Fibroblast of villous mesenchyme (primary cell): ENCODE results near the gene CTTNBP2NL. TPM values are rescaled to one million over a fixed set of nuclear protein-coding genes. Genes with fewer than 3 reads are reported as not detected.

Experiments
- DNase-seq: peaks from one replicate; pipeline ENCODE4 v3.0.0-alpha.2; 2010; ENCODE audit warnings: low read depth
- H3K4me3 ChIP-seq: 2 replicates; pipeline ENCODE4 v1.5.1; 2011; ENCODE audit warnings: low read depth, mild to moderate bottlenecking, low read length
- CTCF ChIP-seq: IDR thresholded peaks from 2 replicates; pipeline ENCODE4 v1.5.1; 2012; ENCODE audit warnings: low read depth, mild to moderate bottlenecking, low read length; ENCODE audit not compliant: insufficient read depth
- small RNA-seq: library from RNA; depleted of rRNA; stranded (forward); fragments of <200 nt; gene quantifications from one replicate; pipeline ENCODE3, GENCODE V24; 2012
- total RNA-seq: library from RNA; depleted of rRNA; stranded (reverse); fragments of >200 nt; gene quantifications from 2 replicates; pipeline ENCODE4 v1.2.3, GENCODE V29; 2012

Gene CTTNBP2NL
- total RNA-seq, 1 donor = 30.2 TPM

DNA sequence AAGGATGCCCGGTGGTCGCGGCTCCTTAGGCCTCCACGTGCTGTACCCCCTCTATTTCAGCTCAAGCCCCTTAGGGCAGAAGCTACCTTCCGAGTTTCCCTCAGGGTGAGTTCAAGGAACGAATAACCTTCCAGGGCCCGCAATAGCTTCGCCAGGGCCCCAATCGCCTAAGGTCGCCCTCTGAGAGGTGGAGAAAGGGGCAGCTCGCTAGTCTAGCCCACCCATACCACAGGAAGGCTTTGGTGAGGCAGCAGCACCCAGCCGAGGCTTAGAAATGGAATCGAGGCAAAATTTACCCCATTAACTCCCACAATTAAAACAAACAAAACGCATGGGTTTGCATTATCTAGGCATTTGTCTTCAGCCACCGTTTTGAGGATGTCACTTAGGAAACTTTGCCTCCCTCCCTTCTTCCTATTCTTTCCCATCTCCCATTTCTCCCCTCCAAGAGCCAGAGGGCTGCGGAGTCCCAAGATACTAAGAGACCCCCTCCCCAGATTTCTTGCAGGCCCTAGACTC, 113.7 kb downstream of the CTTNBP2NL start:
- DNase-seq = no peak
- TF ChIP-seq CTCF = no peak
- peak overlapping the region; percentile 66 for H3K4me3 ChIP-seq

DNA sequence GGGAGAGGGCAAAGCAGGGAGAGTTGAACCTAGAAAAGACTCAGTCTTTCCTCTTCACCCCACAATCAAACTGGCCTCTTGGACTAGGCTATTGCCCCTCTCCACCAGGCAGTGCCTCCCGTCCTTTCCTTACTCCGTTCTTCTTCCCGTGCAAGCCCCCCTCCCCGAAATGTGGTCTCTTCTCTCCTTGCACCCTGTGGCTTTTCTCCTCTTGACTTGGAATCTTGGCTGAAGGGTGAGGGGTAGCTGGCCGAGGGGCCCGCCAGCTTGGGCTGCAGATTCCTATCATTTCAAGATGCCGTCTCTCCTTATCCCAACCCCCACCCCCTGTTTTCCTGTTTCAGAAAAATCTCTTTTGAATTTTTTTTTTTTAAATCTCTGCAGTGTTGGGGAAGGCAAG, 114.3 kb downstream of the CTTNBP2NL start:
- peak overlapping the region; percentile 66 for H3K4me3 ChIP-seq
- DNase-seq = no peak
- no peak for TF ChIP-seq CTCF

Small RNAs within 50 kb of the gene (small RNA-seq; reads per million reads assigned to genes)
- not detected for gene RF01210

Other genes with a start within 250 kb of the CTTNBP2NL start
- 2.6 TPM in 2 replicates for gene WNT2B, start 112.8 kb downstream of the CTTNBP2NL start, total RNA-seq
- 17.4 and 29.8 TPM in 2 replicates for gene ST7L, start 222.9 kb downstream of the CTTNBP2NL start, total RNA-seq
- gene CAPZA1, start 223.6 kb downstream of the CTTNBP2NL start, total RNA-seq = 180 and 299 TPM in 2 replicates